Progenitor cell of endocrine pancreas (in vitro differentiated cells): ENCODE measurements around the gene KRT36. TPM values are rescaled to one million over a fixed set of nuclear protein-coding genes. Genes with fewer than 3 reads are reported as not detected.

ENCODE experiments used
- DNase-seq: peaks from one replicate; pipeline ENCODE4 v3.0.0; 2021; ENCODE audit warnings: low spot score; ENCODE audit not compliant: unreplicated experiment
- H3K27ac Mint-ChIP-seq: 2 replicates; pipeline ENCODE4 v1.8.0; 2021; ENCODE audit warnings: mild to moderate bottlenecking, moderate library complexity, mixed read lengths
- H3K27me3 Mint-ChIP-seq: 2 replicates; pipeline ENCODE4 v1.8.0; 2021; ENCODE audit warnings: mixed read lengths
- H3K36me3 Mint-ChIP-seq: 2 replicates; pipeline ENCODE4 v1.8.0; 2022; ENCODE audit warnings: mixed read lengths; ENCODE audit not compliant: insufficient read depth
- H3K4me1 Mint-ChIP-seq: 2 replicates; pipeline ENCODE4 v1.8.0; 2021; ENCODE audit warnings: low read depth, mixed read lengths
- H3K4me3 Mint-ChIP-seq: 2 replicates; pipeline ENCODE4 v1.8.0; 2021; ENCODE audit warnings: low read depth, mild to moderate bottlenecking, moderate library complexity, mixed read lengths
- H3K9me3 Mint-ChIP-seq: 2 replicates; pipeline ENCODE4 v1.8.0; 2021; ENCODE audit warnings: low read depth, mixed read lengths
- microRNA-seq: library from miRNA; unstranded; fragments of <30 nt; microRNA quantifications from one replicate; pipeline ENCODE4 v1.1.0, GENCODE V29; 2020; ENCODE audit warnings: borderline number of aligned reads; ENCODE audit not compliant: unreplicated experiment
- total RNA-seq: library from RNA; stranded (reverse); gene quantifications from 2 replicates; pipeline ENCODE4 v1.2.1, GENCODE V29; 2021
- TF ChIP-seq, protein P1 (sequence below): fragments of 200-600 bp; sonication (generic); IDR thresholded peaks from one replicate; pipeline ENCODE4 v1.5.0; 2021; ENCODE audit warnings: antibody characterized with exemption, mild to moderate bottlenecking; ENCODE audit not compliant: unreplicated experiment

Gene KRT36
- total RNA-seq, 1 donor from 2014 or later = not detected

DNA sequence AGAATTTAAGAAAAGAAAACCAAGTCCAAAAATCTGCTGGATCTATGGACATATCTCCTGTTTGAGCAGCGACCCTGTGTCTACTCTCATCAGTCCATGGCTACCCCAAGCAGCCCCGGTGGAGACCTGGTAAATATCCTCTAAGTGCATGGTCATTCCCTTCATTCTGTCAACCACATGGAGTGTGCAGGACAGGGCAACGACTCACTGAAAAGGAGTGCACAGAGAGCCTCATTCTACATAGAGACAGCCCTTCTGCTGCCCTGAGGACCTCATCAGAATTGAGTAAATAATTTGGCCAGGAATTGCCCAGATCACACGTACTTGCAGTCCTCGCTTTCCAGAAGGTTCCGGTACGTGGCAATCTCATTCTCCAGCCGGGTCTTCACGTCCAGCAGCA lies 51.9 kb downstream of the KRT36 start:
- Mint-ChIP-seq H3K4me1 (no peaks in the 10 kb centered on the region), H3K9me3 (no peaks in the 10 kb centered on the region), H3K4me3 (no peak overlapping the region), H3K36me3 (no peaks in the 10 kb centered on the region), H3K27me3 (peaks cover 47% of the 10 kb centered on the region), H3K27ac (no peak overlapping the region)
- TF ChIP-seq, protein P1, sequence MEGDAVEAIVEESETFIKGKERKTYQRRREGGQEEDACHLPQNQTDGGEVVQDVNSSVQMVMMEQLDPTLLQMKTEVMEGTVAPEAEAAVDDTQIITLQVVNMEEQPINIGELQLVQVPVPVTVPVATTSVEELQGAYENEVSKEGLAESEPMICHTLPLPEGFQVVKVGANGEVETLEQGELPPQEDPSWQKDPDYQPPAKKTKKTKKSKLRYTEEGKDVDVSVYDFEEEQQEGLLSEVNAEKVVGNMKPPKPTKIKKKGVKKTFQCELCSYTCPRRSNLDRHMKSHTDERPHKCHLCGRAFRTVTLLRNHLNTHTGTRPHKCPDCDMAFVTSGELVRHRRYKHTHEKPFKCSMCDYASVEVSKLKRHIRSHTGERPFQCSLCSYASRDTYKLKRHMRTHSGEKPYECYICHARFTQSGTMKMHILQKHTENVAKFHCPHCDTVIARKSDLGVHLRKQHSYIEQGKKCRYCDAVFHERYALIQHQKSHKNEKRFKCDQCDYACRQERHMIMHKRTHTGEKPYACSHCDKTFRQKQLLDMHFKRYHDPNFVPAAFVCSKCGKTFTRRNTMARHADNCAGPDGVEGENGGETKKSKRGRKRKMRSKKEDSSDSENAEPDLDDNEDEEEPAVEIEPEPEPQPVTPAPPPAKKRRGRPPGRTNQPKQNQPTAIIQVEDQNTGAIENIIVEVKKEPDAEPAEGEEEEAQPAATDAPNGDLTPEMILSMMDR = no peak
- no peak for DNase-seq

DNA sequence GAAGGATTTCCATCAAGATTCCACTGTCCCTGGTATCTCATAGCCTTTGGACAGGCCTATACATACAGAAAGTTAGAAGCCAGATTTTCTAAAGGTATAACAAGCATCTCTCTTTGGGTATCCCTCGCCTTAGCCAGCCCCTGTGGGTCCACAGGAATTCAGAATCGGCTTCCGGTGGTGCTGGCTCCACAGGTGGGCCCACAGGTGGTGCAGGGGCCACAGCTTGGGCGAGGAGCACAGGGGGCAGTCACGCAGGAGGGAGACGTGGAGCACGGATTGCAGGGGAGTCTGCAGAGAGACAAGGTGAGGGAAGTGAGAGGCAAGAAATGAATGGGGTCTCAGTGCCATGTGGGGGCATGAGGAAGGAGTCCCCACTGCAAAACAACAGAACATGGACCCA lies 52.5 kb downstream of the KRT36 start:
- Mint-ChIP-seq H3K9me3 (no peaks in the 10 kb centered on the region), H3K27ac (no peak overlapping the region), H3K4me1 (no peaks in the 10 kb centered on the region), H3K36me3 (no peaks in the 10 kb centered on the region), H3K4me3 (no peak overlapping the region), H3K27me3 (peaks cover 44% of the 10 kb centered on the region)
- no peak for DNase-seq
- TF ChIP-seq, protein P1 = no peak

Small RNA genes within 50 kb of the gene (microRNA-seq; reads per million reads assigned to microRNA genes)
- gene MIR6510 = not detected

Other genes with a start within 250 kb of the KRT36 start
- not detected in 2 replicates for gene KRTAP9-4, start 240.2 kb downstream of the KRT36 start, total RNA-seq
- gene KRTAP9-9, start 234.5 kb downstream of the KRT36 start, total RNA-seq = not detected in 2 replicates
- not detected in 2 replicates for gene KRTAP9-6, start 224.5 kb downstream of the KRT36 start, total RNA-seq
- not detected in 2 replicates for gene KRTAP9-7, start 214.2 kb downstream of the KRT36 start, total RNA-seq
- not detected in 2 replicates for gene KRTAP29-1, start 187.1 kb downstream of the KRT36 start, total RNA-seq
- not detected in 2 replicates for gene KRTAP16-1, start 180.6 kb downstream of the KRT36 start, total RNA-seq
- gene KRTAP17-1, start 174.2 kb downstream of the KRT36 start, total RNA-seq = not detected in 2 replicates
- gene KRT33A, start 139.1 kb downstream of the KRT36 start, total RNA-seq = not detected in 2 replicates
- not detected in 2 replicates for gene KRT33B, start 120.1 kb downstream of the KRT36 start, total RNA-seq
- not detected in 2 replicates for gene KRT34, start 107.6 kb downstream of the KRT36 start, total RNA-seq
- not detected in 2 replicates for gene KRT31, start 92.3 kb downstream of the KRT36 start, total RNA-seq
- not detected in 2 replicates for gene KRT37, start 65.3 kb downstream of the KRT36 start, total RNA-seq
- gene KRT38, start 48.9 kb downstream of the KRT36 start, total RNA-seq = not detected in 2 replicates
- gene KRT32, start 22.5 kb downstream of the KRT36 start, total RNA-seq = not detected in 2 replicates
- not detected in 2 replicates for gene KRT35, start 8.8 kb downstream of the KRT36 start, total RNA-seq
- not detected in 2 replicates for gene KRT13, start 15.7 kb upstream of the KRT36 start, total RNA-seq
- gene KRT15, start 29.0 kb upstream of the KRT36 start, total RNA-seq = 2.9 TPM in 2 replicates
- 398 and 429 TPM in 2 replicates for gene KRT19, start 38.4 kb upstream of the KRT36 start, total RNA-seq
- gene KRT9, start 82.1 kb upstream of the KRT36 start, total RNA-seq = not detected in 2 replicates
- not detected in 2 replicates for gene KRT14, start 97.0 kb upstream of the KRT36 start, total RNA-seq
- not detected in 2 replicates for gene KRT16, start 122.9 kb upstream of the KRT36 start, total RNA-seq
- 0.22 and 0.46 TPM in 2 replicates for gene KRT17, start 134.7 kb upstream of the KRT36 start, total RNA-seq
- 622 and 652 TPM in 2 replicates for gene EIF1, start 199.0 kb upstream of the KRT36 start, total RNA-seq
- 28.1 and 32.0 TPM in 2 replicates for gene GAST, start 222.4 kb upstream of the KRT36 start, total RNA-seq
- gene HAP1, start 244.7 kb upstream of the KRT36 start, total RNA-seq = 13.7 and 14.9 TPM in 2 replicates